Effector CD4-positive, alpha-beta T cell (primary cell): ENCODE measurements around the gene CELSR2.
"Not testable (repeated sequence)": the region's sequence is repeated elsewhere in the genome, so short reads cannot be mapped to it uniquely, and the experiment has no call there.

Source experiments
- DNase-seq: peaks from one replicate; pipeline ENCODE4 v3.0.0-alpha.2; 2020

CELSR2 gene

DNA sequence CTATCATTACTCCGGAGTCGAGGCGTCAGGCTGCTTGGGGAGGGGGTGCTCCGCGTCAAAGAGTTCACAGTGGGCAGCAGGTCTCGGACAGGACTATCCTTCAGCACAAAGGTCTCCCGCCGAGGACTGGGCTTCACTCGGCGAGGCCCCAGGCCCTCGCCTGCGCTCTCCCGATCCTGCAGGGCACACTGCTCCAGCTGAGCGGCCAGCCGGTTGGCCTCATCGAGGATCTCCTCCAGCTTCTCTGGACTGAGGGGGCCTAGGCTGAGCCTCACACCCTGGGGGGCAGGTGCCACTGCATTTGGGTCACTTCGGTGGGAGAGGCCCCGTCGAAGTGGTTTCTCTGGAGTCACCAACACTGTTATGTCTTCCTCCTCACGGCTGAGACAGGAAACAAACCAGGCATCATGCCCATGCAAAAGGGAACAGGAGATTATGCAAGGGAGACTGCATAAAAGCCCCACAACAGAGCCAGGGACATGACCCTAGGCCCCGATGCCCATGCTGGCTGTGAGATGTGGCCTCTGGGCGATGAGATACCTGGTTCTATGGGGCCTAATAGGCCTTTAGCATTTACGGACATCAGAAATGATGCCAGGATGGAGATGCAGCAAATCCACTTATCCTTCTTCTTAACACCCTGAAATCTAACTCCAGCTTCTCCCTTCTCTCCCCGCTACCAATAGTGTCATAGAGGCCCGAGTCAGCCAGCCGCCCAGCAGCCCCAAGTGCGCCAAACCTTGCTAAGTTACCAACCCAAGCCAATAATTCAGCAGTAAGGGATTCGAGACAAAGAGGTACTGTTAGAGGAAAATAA lies 32.5 kb downstream of the CELSR2 start:
- no peak for DNase-seq

GRCh38 chr1:109282497-109282951 lies 33.2 kb downstream of the CELSR2 start:
- DNase-seq = no peak

DNA sequence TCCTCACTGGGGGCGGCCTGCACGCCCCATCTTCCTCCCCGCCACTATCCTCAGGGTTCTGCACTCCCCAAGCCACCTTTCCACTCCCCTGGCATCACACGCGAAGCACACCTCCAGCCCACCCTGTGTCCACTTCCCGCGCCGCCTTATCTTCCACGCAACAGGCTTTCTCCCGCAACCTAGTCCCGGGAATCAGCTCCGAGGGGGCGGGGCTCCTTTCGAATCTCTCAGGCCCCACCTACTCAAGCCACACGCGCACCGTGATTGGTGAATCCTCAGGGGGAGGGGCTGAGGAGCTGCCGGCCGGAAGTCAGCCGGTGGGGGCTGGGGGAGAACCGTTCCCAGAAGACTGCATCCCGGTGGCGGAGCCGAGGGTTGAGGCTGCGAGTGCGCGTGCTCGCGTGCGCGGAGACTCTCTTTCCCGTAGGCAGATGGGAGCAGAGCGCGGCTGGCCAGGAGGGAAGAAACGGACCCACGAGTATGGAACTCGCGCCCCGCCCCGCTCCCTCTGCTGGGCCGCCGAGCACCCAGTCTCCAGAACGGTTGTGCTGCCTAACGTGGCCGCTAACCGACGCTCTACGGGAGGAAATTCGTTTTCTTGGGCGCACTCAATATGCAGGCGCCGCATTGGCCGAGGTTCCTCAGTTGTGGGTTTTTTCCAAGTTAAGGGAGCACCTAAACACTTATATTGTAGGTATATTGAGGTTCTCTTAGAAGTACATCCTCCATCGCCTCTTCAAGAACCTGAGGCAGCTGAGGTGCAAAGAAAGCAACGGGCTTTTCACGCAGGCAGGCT lies 33.8 kb downstream of the CELSR2 start, which contains the start of gene PSRC1:
Gene PSRC1, minus strand, starts transcription at position 194 of the 796 bp plus-strand sequence.
- DNase-seq = peak; percentile 84

DNA sequence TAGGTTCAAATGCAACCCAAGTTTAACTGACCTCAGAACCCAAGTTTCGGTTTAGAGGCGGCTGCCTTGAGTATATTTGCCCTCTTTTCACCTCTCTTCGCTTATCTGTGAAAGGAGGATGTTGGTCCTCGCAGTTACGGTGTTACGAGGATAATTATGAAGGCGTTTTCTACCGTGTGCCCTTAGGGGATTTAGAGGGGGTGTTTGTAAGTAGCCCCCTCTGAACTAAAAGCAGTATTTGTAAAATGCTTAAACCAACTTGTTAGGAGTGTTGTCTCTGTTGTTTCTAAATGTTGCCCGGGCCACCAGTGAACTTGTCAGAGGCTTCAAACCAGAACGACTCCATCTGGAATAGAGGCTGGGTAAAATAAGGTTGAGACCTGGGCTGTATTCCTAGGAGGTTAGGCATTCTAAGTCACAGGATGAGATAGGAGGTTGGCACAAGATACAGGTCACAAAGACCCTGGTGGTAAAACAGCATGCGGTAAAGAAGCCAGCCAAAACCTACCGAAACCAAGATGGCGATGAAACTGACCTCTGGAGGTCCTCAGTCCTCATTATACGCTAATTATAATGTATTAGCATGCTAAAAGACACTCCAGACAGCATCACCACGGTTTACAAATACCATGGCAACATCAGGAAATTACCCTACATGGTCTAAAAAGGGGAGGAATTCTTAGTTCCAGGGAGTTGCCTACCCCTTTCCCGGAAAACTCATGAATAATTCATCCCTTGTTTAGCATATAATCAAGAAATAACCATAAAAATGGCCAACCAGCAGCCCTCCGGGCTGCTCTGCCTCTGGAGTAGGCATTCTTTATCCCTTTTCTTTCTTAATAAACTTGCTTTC lies 34.6 kb downstream of the CELSR2 start:
- DNase-seq = no peak

- not testable (repeated sequence) for DNase-seq
Observed at GRCh38 chr1:109286762-109287161, 37.4 kb downstream of the CELSR2 start.

DNA sequence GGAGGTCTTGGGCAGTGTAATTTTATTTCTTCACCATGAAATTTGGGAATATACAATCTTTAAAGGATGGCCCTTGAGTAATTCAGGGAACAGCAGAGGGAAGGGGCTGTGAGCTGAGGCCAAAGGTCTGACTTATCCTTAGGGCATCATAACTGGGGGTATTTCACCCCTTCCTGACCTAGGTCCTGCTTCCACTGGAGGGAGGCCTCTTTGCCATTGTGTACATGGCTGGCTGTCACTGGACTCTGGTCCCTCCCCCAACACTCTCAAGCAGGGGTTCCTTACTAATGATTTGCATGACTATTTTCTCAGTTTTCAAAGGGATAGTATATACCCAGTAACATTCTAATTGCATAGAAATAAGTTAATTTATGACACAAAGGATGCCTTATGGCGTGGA lies 40.8 kb downstream of the CELSR2 start:
- no peak for DNase-seq

DNA sequence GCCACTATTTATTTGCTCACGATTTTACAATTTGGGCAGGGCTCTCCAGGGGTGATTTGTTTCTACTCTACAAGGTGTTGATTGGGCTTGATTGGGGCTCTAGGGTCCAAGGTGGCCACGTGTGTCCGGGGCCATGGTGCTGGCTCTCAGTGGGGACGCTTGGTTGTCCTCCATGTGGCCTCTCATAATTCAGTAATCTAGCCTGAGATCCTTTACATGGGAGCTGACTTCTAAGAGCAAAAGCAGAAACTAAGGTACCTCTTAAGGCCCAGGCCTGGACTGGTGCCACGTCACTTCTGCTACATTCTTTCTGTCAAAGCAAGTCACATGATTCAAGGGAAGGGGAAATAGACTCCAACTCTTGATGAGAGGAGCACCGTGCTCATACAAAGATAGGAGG lies 41.7 kb downstream of the CELSR2 start:
- DNase-seq = no peak

GRCh38 chr1:109292364-109292763 lies 43.0 kb downstream of the CELSR2 start:
- no peak for DNase-seq

DNA sequence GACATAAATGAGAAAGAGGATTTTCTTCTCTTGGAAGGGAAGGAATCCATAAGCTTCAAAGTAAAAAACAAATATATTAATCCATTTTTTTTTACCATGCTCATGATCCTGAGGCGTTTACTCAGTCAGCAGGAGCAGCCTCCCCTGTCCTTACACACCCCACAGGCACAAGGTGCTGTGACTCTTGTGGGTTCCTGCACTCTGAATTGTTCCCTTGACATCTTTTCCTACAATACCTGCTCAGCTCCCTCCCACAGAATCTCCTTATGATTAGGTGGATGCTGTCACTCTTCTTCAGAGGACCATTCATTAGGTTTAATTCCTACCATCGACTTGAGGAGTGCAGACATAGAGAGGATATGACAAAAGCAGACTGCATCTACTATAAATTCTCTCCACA lies 43.7 kb downstream of the CELSR2 start:
- no peak for DNase-seq

DNA sequence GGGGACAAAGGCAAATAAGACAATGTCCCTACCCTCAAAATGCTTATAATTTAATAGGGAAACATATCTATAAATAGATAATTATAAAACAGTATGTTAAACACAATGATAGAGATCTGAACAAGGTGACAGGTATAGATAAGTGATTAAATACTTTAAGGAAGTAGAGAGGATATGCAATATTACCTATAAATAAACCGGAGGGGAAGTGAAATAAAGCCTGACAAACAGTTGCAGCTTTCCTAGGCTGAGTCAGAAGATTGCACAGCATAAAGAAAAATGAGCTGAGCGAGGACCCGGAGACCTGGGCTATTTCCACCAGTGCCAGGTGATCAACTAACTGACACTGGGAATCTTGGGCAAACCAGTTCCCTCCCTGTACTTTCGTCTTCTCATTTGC lies 45.1 kb downstream of the CELSR2 start:
- DNase-seq = no peak

DNA sequence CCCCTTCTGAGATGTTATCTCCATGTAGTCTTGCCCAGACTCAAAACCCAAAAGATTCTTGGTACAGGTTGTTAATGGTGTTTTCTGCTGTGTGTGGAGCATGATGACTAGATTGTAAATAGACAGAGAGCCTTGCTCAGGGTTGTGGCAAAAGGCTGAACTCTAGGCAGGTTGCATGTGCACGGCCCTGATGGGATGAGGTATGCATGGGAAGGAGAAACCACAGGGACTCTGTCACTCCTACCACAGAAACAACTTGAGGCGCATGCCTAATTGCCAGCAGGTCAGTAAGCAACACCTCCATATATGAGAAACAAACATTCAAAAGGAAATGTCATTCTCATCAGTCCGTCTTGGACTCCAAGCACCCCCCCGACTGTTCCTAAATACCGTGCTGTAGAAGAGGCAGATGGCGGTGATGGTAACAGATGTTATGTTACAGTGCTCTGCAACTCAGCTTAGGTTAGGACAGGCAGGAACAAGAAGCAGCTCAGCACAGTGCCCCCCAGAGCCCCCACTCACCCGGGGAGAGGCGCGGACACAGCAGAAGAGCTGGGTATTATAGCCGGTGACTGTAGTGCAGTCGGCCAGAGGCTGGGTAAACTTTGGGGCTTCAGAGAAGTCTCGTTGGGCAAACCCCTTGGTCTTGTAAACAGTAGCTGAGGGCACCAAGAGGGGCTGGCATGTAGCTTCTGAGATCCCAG lies 46.5 kb downstream of the CELSR2 start:
- DNase-seq = no peak

GRCh38 chr1:109296782-109297181 lies 47.4 kb downstream of the CELSR2 start:
- no peak for DNase-seq

DNA sequence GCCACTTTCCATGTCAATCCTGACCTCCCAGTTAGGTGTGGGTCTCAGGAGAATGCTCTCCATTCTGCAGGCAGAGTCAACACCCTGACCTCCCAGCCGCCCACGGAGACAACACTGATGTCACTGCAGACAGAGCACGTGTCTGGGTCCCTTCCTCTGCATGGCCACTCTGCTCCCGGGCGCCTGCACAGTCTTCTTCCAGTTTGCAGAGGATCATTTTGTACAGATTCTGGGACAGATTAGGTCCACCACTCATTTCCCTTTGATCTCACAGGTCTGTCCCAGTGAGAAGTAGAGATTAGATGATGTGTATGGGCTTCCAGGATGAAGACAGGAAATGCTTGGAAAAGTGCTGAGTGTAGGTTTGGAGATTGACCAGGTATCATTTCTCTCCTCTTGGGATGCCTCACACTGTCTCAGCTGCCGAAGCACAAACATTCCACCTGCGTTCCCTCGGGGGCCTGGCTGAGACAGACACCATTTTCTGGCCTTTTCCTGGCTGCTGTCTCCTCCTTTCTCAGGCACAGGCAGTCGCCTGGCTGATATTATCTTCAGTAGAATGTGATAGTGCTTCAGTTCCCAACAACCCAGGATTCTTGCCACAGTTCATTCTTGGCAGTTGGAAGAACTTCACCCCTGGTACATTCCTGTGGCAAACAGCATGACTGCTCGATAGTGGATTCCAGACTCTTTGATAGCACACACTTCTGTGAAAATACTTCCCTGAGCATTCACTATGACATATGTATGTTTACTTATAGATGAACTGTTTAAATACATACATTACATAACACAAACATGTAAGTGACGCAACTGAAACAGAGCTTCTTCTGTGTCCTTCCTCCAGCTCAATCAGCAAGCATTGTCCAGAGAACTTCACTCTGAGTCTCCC lies 49.6 kb downstream of the CELSR2 start:
- DNase-seq = no peak

- no peak for DNase-seq
Observed at GRCh38 chr1:109299558-109300343, 50.4 kb downstream of the CELSR2 start.

DNA sequence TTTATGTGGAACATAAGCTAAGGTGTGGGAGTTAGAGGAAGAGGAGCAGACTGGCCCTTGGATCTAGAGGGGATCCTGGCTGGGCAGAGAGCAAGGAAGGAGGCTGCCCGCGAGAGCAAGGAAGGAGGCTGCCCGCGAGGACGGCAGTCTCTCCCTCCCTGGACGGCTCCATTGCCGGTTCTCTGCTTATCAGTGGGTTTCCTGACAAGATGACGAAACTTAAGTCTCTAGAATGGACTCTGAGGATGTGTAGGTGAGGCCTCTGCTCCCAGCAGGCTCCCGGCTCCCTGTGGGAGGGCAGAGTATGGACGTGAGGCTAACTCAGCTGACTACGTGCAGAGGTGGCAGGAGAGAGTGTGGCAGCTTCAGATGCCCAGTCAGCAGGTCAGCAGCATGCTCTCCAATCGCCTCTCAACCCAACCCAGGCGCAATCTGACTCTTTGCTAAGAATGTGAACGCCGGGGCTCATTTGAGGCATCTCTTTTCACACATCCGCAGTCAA lies 51.4 kb downstream of the CELSR2 start:
- DNase-seq = no peak

DNA sequence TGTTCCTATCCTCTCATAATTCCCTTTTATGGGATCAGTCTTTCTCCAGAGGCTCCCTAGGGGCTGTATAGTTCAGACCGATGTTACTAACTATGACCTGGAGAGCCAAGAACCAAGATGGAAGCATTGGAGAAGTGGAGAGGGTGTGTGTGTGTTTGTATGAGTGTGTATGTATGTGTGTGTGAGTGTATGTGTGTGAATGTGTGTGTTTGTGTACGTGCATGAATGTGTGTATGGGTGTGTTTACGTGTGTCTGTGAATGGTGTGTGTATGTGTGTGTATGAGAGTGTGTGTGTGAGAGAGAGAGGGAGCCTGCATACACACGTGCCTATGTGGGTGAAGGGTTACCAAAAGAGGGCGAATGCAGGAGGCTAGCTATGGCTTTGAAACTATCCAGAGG lies 52.5 kb downstream of the CELSR2 start:
- no peak for DNase-seq

DNA sequence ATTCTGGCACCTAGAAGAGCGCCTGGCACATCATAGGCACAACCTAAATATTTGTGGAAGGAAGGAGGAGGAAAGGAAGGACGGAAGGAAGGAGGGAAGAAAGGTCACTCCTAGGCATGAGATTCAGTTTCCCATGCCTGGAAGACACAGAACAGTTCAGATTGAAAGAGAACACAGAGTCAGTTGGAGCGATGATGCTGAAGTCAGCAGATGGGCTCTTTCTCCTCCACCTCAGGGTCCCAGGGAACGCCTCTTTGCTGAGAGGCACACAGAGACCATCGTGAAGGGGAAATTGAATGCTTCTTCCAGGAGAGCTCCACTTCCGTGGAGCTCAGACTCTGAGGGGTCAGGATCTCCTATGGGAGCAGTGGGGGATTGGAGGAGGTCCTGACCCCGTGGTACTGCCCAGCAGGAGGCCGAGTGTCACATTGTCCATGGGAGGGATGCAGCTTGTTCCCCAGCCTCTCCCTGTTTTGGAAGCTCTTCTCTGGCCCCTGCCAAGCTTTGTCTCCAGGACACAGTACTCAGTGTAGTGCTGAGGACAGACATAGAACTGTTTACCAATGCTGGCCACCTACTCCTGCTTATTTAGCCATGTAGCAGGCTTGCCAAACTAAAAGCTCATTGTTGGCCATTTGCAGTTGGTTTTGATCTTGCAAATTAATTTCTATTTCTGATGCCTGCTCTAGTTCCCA lies 55.0 kb downstream of the CELSR2 start:
- DNase-seq = no peak

DNA sequence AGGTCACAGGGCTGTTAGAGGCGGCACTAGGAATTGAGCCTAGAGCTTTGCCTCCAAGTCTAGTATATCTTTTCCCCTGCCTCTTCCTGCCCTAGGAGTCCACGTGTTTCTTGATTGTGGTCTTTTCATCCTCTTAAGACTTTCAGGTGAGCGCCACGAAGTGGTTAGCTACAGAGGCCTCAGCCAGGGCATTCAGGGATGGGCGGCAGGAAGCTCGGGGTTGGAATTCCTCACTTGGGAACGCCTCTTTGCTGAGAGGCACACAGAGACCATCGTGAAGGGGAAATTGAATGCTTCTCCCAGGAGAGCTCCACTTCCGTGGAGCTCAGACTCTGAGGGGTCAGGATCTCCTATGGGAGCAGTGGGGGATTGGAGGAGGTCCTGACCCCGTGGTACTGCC lies 56.7 kb downstream of the CELSR2 start:
- not testable (repeated sequence) for DNase-seq

GRCh38 chr1:109306832-109307273 lies 57.5 kb downstream of the CELSR2 start, which contains the start of gene MYBPHL:
TSS of gene MYBPHL (minus strand) at chr1:109307011. CDS start at chr1:109306991, 20 bp downstream.
- DNase-seq = no peak
